H54 (cell line): Measurements from ENCODE around the gene PLXNA2.

Experiments used
- DNase-seq: peaks from one replicate; pipeline ENCODE4 v3.0.0; 2011; ENCODE audit warnings: low spot score, mixed read lengths; ENCODE audit not compliant: insufficient read length
- FAIRE-seq: peaks from 3 replicates; lab custom pipeline; 2011; peaks lifted over from hg19 to GRCh38; lab: Jason Lieb, UNC
- POLR2A ChIP-seq: IDR thresholded peaks from 2 replicates; pipeline ENCODE4 v1.6.1; 2011; ENCODE audit warnings: low read depth, mild to moderate bottlenecking, low read length

The PLXNA2 gene

DNA sequence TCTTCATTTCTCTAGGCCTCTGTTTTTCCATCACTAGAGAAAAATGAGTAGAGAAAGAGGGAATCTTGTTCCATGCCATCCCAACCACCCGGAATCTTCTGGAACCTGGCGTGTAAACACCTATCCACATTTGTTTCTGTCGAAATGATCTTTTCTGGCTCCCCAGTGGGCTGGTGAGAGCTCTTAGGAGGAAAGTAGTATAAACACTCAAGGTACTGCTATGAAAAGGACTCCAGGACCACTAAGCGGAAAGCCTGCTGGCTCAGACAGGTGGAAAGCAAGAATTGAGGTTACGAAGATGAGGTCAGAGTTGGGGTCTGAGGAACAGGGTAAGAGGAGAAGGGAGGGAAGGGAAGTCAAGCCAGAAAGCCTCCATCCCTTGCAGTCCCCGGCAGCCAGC is 90.8 kb downstream of the PLXNA2 start:
- FAIRE-seq = no peak
- DNase-seq = no peak
- no peak for TF ChIP-seq POLR2A

GRCh38 chr1:208151728-208152598 is 92.2 kb downstream of the PLXNA2 start:
- no peak for TF ChIP-seq POLR2A
- DNase-seq (no peak), FAIRE-seq (no peak)

DNA sequence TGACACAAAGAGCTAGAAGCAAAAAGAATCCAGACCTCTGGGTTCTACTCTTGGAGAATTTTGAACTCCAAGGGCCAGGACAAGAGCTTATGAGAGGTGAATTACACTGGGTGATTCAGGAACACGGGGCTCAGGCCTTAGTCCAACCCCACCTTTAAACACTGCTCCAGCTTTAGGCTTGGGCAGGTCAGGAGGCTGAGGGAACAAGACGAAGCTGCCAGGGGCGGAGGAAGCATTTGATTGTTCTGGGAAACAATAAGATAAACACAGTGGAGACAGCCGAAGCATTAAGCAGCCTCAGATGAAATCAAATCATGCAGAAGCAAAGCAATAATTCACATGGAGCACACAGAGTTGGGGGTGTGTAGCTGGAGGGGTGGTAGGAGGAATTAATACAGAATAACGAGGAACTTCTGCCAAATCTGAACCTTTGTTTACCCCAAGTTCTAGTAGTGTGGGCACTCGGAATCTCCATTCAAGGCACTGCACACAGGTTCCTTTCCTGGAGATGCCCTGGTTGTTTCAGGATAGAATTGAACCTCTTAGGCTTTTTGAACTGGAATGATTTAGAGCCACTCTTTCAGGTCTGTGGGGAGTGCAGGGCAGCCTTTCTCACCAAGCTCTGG is 93.2 kb downstream of the PLXNA2 start:
- no peak for TF ChIP-seq POLR2A
- DNase-seq = no peak

GRCh38 chr1:208149776-208150514 is 94.2 kb downstream of the PLXNA2 start:
- DNase-seq = no peak
- no peak for FAIRE-seq
- no peak for TF ChIP-seq POLR2A

More for the DNA sequence above, 93.2 kb downstream of the PLXNA2 start:
- FAIRE-seq = no peak

DNA sequence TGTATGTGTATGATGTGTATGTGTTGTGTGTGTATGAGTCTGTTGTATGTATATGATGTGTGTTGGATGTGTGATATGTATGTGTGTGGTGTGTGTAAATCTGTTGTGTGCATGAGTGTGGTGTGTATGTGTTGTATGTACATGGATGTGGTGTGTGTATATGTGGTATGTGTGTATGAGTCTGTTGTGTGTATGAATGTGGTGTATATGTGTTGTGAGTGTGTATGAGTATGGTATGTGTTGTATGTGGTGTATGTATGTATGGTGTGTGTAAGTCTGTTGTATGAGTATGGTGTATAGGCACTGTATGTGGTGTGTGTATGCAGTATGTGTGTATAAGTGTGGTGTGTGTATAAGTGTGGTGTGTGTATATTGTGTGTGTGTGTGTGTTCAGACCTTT is 95.0 kb downstream of the PLXNA2 start:
- TF ChIP-seq POLR2A = no peak
- DNase-seq (no peak), FAIRE-seq (no peak)

DNA sequence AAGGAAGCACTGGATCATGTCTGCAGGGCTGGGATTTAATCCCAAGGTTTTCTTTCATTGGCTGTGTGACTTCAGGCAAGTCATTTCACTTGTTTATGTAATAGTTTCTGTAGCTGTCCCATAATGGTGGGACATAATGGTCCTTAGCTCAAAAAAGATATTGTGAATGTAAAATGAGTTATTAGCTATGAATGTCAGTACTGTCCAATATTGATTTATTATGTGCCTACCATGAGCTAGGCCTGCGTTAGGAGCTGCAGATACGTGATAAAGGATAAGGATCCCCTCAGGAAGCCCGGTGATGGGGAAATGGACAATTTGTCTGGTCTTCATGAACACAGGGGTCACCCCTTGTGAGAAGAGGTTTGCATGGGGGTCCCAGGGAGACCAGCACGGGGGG is 95.8 kb downstream of the PLXNA2 start:
- DNase-seq = no peak
- no peak for TF ChIP-seq POLR2A
- FAIRE-seq = no peak

DNA sequence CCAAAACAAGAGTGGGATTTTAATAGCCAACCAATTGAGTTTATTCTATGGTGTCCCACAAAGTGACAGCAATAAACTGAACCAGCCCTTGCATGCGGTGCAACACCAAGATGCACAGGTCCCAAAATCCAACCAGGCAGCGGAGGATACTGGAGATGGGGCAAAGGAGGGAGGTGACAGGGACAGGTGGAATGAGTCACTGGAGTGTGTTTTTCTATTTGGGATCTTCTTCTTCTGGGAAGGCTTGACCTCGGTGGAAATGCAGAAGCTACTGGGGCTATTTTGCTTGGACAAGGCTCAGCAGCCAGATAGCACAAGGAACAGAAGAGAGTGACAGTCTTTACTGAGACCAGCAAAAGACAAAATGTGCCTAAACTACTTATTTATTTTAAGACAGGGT is 97.5 kb downstream of the PLXNA2 start:
- DNase-seq (no peak), FAIRE-seq (no peak)
- no peak for TF ChIP-seq POLR2A

DNA sequence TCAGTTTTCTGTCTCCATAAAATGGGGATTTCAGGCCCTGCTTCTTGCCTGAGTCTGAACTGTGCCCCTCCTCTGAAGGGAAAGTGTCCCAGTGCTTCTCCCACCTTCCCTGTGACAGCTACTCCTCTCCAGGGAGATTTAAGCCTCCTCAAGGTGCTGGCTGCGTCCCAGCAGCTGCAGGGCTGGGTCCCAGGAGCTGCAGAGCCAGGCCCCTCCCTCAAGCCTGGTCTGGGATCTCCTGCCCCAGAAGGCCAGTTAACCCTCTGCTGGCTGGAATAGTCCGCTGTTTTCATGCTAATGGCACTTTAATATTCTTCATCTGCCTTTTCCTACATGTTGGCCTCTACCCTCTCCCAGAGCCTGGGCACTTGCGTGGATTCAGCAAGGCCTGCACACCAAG is 99.0 kb downstream of the PLXNA2 start:
- FAIRE-seq (no peak), DNase-seq (no peak)
- no peak for TF ChIP-seq POLR2A

DNA sequence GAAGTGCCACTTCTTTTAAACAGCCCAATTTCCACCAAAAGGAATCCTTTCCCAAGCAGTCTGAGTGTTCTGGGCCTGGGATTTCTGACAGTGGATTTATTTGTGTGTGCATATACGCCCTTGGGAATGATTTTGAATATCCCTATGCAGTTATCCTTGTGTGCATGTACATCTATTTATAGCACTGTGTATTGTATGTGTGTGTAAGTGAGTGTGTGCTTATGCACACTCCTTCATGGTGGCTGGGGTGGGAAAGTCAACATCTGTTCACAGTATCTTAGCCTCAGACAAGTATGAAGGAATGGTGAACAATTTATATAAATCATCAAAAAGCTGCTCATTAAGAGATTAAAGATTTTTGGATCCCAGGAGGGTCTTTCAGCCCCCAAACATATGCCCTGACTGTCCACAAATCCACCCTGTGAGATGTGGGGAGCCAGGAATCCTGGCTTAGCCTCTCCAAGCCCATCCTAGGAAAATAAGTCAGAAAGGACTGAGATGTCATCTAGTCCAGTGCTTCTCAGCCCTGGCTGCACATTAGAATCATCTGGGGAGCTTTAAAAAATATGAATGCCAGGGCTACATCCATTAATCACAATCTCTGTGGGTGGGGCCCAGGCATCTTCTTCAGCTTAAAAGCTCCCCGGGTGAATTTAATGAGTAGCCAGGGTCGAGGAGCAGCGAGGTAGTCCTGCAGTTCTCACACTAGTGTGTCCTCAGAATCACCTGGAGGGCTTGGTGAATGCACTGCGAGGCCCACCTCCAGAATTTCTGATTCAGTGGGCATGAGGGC is 101.4 kb downstream of the PLXNA2 start:
- FAIRE-seq (no peak), DNase-seq (no peak)

DNA sequence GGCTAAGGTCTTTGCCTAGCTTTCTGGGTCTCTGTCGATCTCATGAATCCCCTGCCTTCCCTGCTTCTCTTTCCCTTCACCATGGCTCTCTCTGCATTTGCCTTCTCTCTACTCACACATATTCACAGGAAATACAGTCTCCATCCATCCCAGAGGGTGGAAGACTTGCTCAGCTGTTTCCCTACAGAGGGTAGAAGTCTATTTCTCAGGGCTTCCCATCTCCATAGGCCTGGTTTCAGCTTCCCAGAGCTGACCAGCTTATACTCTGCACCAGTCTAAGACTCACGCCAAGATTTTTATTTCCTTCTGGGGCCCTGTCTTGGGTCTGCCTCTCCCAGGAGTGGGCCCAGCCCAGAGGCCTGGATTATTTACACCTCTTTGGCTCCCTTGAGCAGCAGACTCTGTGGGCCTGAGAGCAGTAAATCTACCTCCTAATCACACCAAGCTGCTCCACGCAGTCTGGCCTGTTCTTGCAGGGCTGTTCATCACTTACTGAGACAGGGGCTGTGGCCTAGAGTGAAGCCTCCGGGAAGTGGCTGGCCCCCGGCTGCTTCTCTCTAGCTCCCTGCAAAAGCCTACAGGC is 102.5 kb downstream of the PLXNA2 start:
- FAIRE-seq (no peak), DNase-seq (no peak)
- no peak for TF ChIP-seq POLR2A

More for the DNA sequence above, 101.4 kb downstream of the PLXNA2 start:
- TF ChIP-seq POLR2A = no peak

DNA sequence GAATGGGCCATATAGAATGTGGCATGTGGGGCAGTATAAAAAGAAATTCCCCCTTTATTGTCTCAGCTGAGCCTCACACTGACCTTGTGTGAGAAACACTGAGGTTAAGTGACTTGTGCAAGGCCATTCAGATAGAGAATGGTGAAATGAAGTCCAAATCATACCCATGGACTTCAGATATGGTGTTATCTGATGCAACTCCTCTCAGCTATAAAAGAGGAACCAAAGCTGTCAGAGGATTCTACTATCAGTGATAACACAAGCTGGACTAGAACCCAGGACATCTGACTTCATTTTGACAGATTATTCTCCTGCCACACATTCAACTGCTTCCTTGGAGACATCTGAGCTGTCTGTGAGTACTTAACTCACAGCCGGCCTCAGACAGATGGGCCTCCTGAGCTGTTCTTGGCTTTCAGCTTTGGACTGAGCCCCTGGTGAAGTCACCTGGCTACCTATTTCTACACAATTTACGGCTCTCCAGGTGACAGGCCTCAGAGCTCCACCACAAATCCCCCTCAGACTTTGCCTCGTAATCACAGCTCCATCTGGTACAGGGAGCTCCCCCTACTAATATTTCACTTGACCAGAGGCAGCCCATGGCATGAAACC is 104.6 kb downstream of the PLXNA2 start:
- DNase-seq = no peak
- FAIRE-seq = no peak

DNA sequence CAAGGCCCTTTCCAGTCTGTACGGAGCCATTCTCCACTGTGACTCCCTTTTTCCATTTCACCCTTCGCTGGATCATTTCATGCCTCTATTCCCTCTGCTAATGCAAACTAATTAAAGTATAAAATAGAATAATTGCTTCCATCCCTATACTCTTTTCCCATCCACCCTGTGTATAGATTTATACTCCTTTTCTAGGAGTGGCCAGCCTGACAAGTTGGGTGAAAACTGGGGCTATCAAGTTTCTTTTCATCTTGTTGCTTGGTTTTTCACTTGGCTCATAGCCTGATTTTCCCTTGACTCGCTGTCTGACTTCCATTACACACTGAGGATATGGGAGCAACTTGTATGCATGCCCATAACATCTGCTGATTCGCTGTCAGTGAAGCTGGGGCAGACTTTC is 107.0 kb downstream of the PLXNA2 start:
- peak; percentile 25 for DNase-seq
- TF ChIP-seq POLR2A = no peak
- FAIRE-seq = no peak

More for the DNA sequence above, 104.6 kb downstream of the PLXNA2 start:
- no peak for TF ChIP-seq POLR2A

DNA sequence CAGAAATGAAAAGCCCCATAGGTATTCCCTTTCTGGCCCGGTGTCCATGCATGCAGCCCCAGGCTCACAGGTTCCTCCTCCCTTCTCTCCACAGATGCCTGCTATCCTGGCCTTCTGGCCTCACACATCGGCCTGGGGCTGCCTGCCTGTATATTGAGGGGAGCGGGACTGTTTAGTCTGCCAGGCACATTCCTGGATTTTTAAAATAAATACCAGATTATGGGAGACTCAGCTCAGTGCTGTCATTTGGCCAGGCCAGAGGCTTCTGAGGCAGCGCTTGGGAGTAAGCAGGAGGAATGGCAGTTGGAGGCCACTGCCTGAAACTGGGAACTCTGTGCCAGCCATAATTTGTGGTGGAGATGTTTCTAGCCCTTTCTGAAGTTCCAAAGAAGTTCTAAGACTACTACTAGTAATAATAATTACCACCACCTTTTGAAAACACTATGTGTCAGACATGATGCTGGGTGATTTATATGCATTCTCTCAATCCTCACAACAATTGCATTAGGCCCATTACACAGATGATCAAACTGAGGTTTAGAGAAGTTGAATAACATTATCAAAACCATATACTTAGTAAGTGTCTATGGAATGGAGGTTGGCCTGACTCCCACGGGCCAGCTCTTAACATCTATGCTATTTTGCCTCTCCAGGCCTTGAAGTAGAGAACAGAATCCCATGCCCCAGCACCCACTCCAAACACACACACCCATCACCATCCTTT is 107.6 kb downstream of the PLXNA2 start:
- FAIRE-seq (no peak), DNase-seq (no peak)
- no peak for TF ChIP-seq POLR2A
